Superior temporal gyrus (tissue), 1 donor: ENCODE results near the gene ZFHX3.

Experiments
- DNase-seq: peaks from one replicate; pipeline ENCODE4 v3.0.0-alpha.2; 2016; ENCODE audit errors: extremely low spot score

The ZFHX3 gene

GRCh38 chr16:73069581-73070262 lies 21.8 kb upstream of the ZFHX3 start:
- no peak for DNase-seq

GRCh38 chr16:73068541-73069401 lies 20.8 kb upstream of the ZFHX3 start:
- DNase-seq: peak; percentile 32

- DNase-seq: no peak
These were observed 20.0 kb upstream of the ZFHX3 start for GRCh38 chr16:73067671-73068540.

GRCh38 chr16:73066927-73067670 lies 19.2 kb upstream of the ZFHX3 start:
- no peak for DNase-seq

GRCh38 chr16:73066331-73066926 lies 18.5 kb upstream of the ZFHX3 start:
- no peak for DNase-seq

GRCh38 chr16:73065632-73066330 lies 17.9 kb upstream of the ZFHX3 start:
- DNase-seq: peak; percentile 6

- no peak for DNase-seq
These were observed 17.1 kb upstream of the ZFHX3 start for GRCh38 chr16:73064994-73065545.

GRCh38 chr16:73064212-73064993 lies 16.5 kb upstream of the ZFHX3 start:
- DNase-seq: no peak

GRCh38 chr16:73063854-73064211 lies 15.9 kb upstream of the ZFHX3 start:
- DNase-seq: no peak

GRCh38 chr16:73062743-73063733 lies 15.1 kb upstream of the ZFHX3 start:
- DNase-seq: peak; percentile 8

- DNase-seq: peak; percentile 9
These were observed 14.2 kb upstream of the ZFHX3 start for GRCh38 chr16:73062001-73062616.

- no peak for DNase-seq
These were observed 13.1 kb upstream of the ZFHX3 start for GRCh38 chr16:73060892-73061490.

GRCh38 chr16:73059779-73060615 lies 12.1 kb upstream of the ZFHX3 start:
- DNase-seq: no peak

- DNase-seq: no peak
These were observed 10.9 kb upstream of the ZFHX3 start for GRCh38 chr16:73058616-73059409.

GRCh38 chr16:73058221-73058615 lies 10.3 kb upstream of the ZFHX3 start:
- DNase-seq: no peak
